Parathyroid adenoma (tissue), 2 donors: Measurements from ENCODE around the gene CCDC137.

Source experiments
- H2AFZ ChIP-seq: fragments of 300-600 bp; sonication (generic); one replicate; pipeline ENCODE4 v1.7.0; 2017; ENCODE audit warnings: antibody characterized with exemption, mild to moderate bottlenecking
- H3K27ac ChIP-seq: fragments of 300-600 bp; sonication (generic); one replicate; pipeline ENCODE4 v1.7.0; 2017
- H3K27me3 ChIP-seq: fragments of 300-600 bp; sonication (generic); one replicate; pipeline ENCODE4 v1.7.0; 2017; ENCODE audit warnings: low read length; ENCODE audit not compliant: control insufficient read depth, insufficient read depth
- H3K36me3 ChIP-seq: fragments of 300-600 bp; sonication (generic); one replicate; pipeline ENCODE4 v1.7.0; 2017; ENCODE audit warnings: low read length; ENCODE audit not compliant: control insufficient read depth, insufficient read depth
- H3K4me1 ChIP-seq: fragments of 300-600 bp; sonication (generic); one replicate; pipeline ENCODE4 v1.7.0; 2017; ENCODE audit warnings: control low read depth
- H3K4me2 ChIP-seq: fragments of 300-600 bp; sonication (generic); one replicate; pipeline ENCODE4 v1.7.0; 2017; ENCODE audit warnings: low read length
- H3K4me3 ChIP-seq: fragments of 300-600 bp; sonication (generic); one replicate; pipeline ENCODE4 v1.7.0; 2017; ENCODE audit warnings: low read depth, low read length
- H3K79me2 ChIP-seq: fragments of 300-600 bp; sonication (generic); one replicate; pipeline ENCODE4 v1.7.0; 2017; ENCODE audit warnings: control low read depth
- H3K9ac ChIP-seq: fragments of 300-600 bp; sonication (generic); one replicate; pipeline ENCODE4 v1.7.0; 2017; ENCODE audit warnings: mild to moderate bottlenecking
- H3K9me3 ChIP-seq: fragments of 300-600 bp; sonication (generic); one replicate; pipeline ENCODE4 v1.7.0; 2017; ENCODE audit warnings: low read length; ENCODE audit not compliant: control insufficient read depth
- TF ChIP-seq, protein P1 (sequence below): fragments of 300-600 bp; sonication (generic); IDR thresholded peaks from one replicate; pipeline ENCODE4 v1.7.0; 2017; ENCODE audit warnings: antibody characterized with exemption, mild to moderate bottlenecking
- donor health status: primary hyperparathyroidism.

CCDC137 gene

GRCh38 chr17:81719410-81720266 lies 53.1 kb downstream of the CCDC137 start:
- H3K9me3 ChIP-seq: no peaks in the 10 kb centered on the region
- TF ChIP-seq, protein P1, sequence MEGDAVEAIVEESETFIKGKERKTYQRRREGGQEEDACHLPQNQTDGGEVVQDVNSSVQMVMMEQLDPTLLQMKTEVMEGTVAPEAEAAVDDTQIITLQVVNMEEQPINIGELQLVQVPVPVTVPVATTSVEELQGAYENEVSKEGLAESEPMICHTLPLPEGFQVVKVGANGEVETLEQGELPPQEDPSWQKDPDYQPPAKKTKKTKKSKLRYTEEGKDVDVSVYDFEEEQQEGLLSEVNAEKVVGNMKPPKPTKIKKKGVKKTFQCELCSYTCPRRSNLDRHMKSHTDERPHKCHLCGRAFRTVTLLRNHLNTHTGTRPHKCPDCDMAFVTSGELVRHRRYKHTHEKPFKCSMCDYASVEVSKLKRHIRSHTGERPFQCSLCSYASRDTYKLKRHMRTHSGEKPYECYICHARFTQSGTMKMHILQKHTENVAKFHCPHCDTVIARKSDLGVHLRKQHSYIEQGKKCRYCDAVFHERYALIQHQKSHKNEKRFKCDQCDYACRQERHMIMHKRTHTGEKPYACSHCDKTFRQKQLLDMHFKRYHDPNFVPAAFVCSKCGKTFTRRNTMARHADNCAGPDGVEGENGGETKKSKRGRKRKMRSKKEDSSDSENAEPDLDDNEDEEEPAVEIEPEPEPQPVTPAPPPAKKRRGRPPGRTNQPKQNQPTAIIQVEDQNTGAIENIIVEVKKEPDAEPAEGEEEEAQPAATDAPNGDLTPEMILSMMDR: no peak
- peaks cover 38% of the 10 kb centered on the region for H3K4me1 ChIP-seq
- no peaks in the 10 kb centered on the region for H3K36me3 ChIP-seq
- H3K4me2 ChIP-seq: no peak overlapping the region
- H2AFZ ChIP-seq: no peak overlapping the region
- H3K27ac ChIP-seq: peak overlapping the region; percentile 5
- no peak overlapping the region for H3K9ac ChIP-seq
- no peak overlapping the region for H3K4me3 ChIP-seq
- no peaks in the 10 kb centered on the region for H3K27me3 ChIP-seq
- peaks cover 8% of the 10 kb centered on the region for H3K79me2 ChIP-seq

- Histone ChIP-seq H3K9ac (no peak overlapping the region), H2AFZ (no peak overlapping the region), H3K4me3 (no peak overlapping the region), H3K27me3 (no peaks in the 10 kb centered on the region), H3K79me2 (no peaks in the 10 kb centered on the region), H3K36me3 (no peaks in the 10 kb centered on the region), H3K4me1 (peaks cover 33% of the 10 kb centered on the region), H3K9me3 (no peaks in the 10 kb centered on the region), H3K4me2 (no peak overlapping the region), H3K27ac (peak overlapping the region; percentile 93)
- TF ChIP-seq, protein P1: no peak
Observed at GRCh38 chr17:81720267-81721071, 53.9 kb downstream of the CCDC137 start.

- Histone ChIP-seq H2AFZ (peak overlapping the region; percentile 4), H3K27me3 (no peaks in the 10 kb centered on the region), H3K79me2 (no peaks in the 10 kb centered on the region), H3K9ac (no peak overlapping the region), H3K36me3 (no peaks in the 10 kb centered on the region), H3K4me2 (peak overlapping the region; percentile 79), H3K9me3 (no peaks in the 10 kb centered on the region), H3K4me1 (peaks cover 37% of the 10 kb centered on the region), H3K4me3 (peak overlapping the region; percentile 36), H3K27ac (peak overlapping the region; percentile 93)
- TF ChIP-seq, protein P1: no peak
Observed at GRCh38 chr17:81722184-81723120, 55.9 kb downstream of the CCDC137 start.
